A673 (cell line): ENCODE measurements around the gene RIMKLA. TPM values are rescaled to one million over a fixed set of nuclear protein-coding genes. Genes with fewer than 3 reads are reported as not detected.

Experiments
- BruUV-seq: library from RNA; stranded (reverse); fragments of 400-500 nt; replicated peaks from 2 replicates; lab custom pipeline; 2021; lab: Mats Ljungman, UMichigan
- CTCF ChIA-PET: fragments of 300-600 bp; sonication (Branson Sonifier 250); formaldehyde crosslinking; loops from one replicate; lab custom pipeline; 2022; ENCODE audit warnings: antibody characterized with exemption; lab: Charles Lee
- POLR2A ChIA-PET: fragments of 300-600 bp; sonication (Branson Sonifier 250); formaldehyde crosslinking; loops from one replicate; lab custom pipeline; 2022; ENCODE audit warnings: antibody characterized with exemption; ENCODE audit not compliant: low non-redundant PET; lab: Charles Lee
- DNase-seq: peaks from one replicate; pipeline ENCODE4 v3.0.0-alpha.2; 2015; ENCODE audit warnings: low spot score
- H3K27ac ChIP-seq: fragments of 200-600 bp; sonication (generic); 2 replicates; pipeline ENCODE4 v1.5.1; 2016; ENCODE audit warnings: mixed run types, low read depth, mild to moderate bottlenecking, mixed read lengths, antibody characterized with exemption, low read length; ENCODE audit not compliant: poor library complexity, severe bottlenecking
- H3K27me3 ChIP-seq: fragments of 200-600 bp; sonication (generic); replicated peaks from 2 replicates; pipeline ENCODE4 v1.6.1; 2017; ENCODE audit warnings: mixed run types, low read depth, mild to moderate bottlenecking, mixed read lengths, antibody characterized with exemption, low read length; ENCODE audit not compliant: insufficient read depth, poor library complexity
- H3K36me3 ChIP-seq: fragments of 200-600 bp; sonication (generic); 2 replicates; pipeline ENCODE4 v1.6.1; 2016; ENCODE audit warnings: mixed run types, mild to moderate bottlenecking, mixed read lengths, antibody characterized with exemption, low read length; ENCODE audit not compliant: insufficient read depth, poor library complexity, severe bottlenecking
- H3K4me1 ChIP-seq: fragments of 200-600 bp; sonication (generic); 2 replicates; pipeline ENCODE4 v1.6.1; 2017; ENCODE audit warnings: mixed run types, mild to moderate bottlenecking, mixed read lengths, antibody characterized with exemption, low read length; ENCODE audit not compliant: insufficient read depth, poor library complexity, severe bottlenecking
- H3K4me3 ChIP-seq: fragments of 200-600 bp; sonication (generic); 2 replicates; pipeline ENCODE4 v1.5.1; 2016; ENCODE audit warnings: low read depth, mixed run types, mild to moderate bottlenecking, mixed read lengths, low read length; ENCODE audit not compliant: poor library complexity, severe bottlenecking
- H3K9me3 ChIP-seq: fragments of 200-600 bp; sonication (generic); 2 replicates; pipeline ENCODE4 v1.6.1; 2016; ENCODE audit warnings: mixed run types, low read depth, mild to moderate bottlenecking, mixed read lengths, antibody characterized with exemption, low read length; ENCODE audit not compliant: poor library complexity, severe bottlenecking
- CTCF ChIP-seq: fragments of 300-800, 200-600 bp; sonication (generic); conservative IDR thresholded peaks from 2 replicates; pipeline ENCODE4 v1.5.1; 2017; ENCODE audit warnings: low read depth, mild to moderate bottlenecking, antibody characterized with exemption, low read length, moderate library complexity, mixed read lengths
- EZH2 ChIP-seq: fragments of 200-600 bp; sonication (generic); IDR thresholded peaks from 2 replicates; pipeline ENCODE4 v1.6.1; 2017; ENCODE audit warnings: borderline replicate concordance, low read depth, mild to moderate bottlenecking, mixed read lengths, antibody characterized with exemption, low read length; ENCODE audit not compliant: poor library complexity, severe bottlenecking
- intact Hi-C: fragments of 100-400 bp; cut with micrococcal nuclease; formaldehyde crosslinking; loops from one replicate; pipeline ENCODE4 v1.10.0; 2022; ENCODE audit not compliant: unreplicated experiment
- total RNA-seq: library from RNA; stranded (reverse); gene quantifications from 2 replicates; pipeline ENCODE4 v1.2.3, GENCODE V29; 2021

Gene RIMKLA
- total RNA-seq, 1 experiment from 2014 or later, result 0.24 TPM

GRCh38 chr1:42399315-42400100 lies 18.9 kb downstream of the RIMKLA start:
- intact Hi-C loops, result no loop called here
- Histone ChIP-seq H3K36me3 (no peaks in the 10 kb centered on the region), H3K27ac (no peak overlapping the region), H3K4me1 (no peaks in the 10 kb centered on the region), H3K4me3 (no peak overlapping the region), H3K27me3 (peaks cover 4% of the 10 kb centered on the region), H3K9me3 (no peaks in the 10 kb centered on the region)
- no peak for TF ChIP-seq EZH2
- no peak for TF ChIP-seq CTCF
- DNase-seq, result no peak
- BruUV-seq, result no TSS peak
- ChIA-PET POLR2A (no interaction called here), CTCF (no interaction called here)

GRCh38 chr1:42403880-42404400 lies 23.3 kb downstream of the RIMKLA start:
- no TSS peak for BruUV-seq
- TF ChIP-seq CTCF (peak; percentile 44), EZH2 (no peak)
- no peaks in the 10 kb centered on the region for H3K9me3 ChIP-seq
- no peak for DNase-seq
- no peak overlapping the region for H3K4me3 ChIP-seq
- H3K27me3 ChIP-seq, result peaks cover 18% of the 10 kb centered on the region
- intact Hi-C loops, result no loop called here
- no peaks in the 10 kb centered on the region for H3K4me1 ChIP-seq
- H3K27ac ChIP-seq, result no peak overlapping the region
- ChIA-PET POLR2A (no interaction called here), CTCF (no interaction called here)
- no peaks in the 10 kb centered on the region for H3K36me3 ChIP-seq

GRCh38 chr1:42414551-42415496 lies 34.2 kb downstream of the RIMKLA start:
- TF ChIP-seq CTCF (no peak), EZH2 (no peak)
- ChIA-PET POLR2A (no interaction called here), CTCF (no interaction called here)
- DNase-seq, result no peak
- Histone ChIP-seq H3K27ac (no peak overlapping the region), H3K9me3 (no peaks in the 10 kb centered on the region), H3K4me3 (no peak overlapping the region), H3K36me3 (no peaks in the 10 kb centered on the region), H3K4me1 (no peaks in the 10 kb centered on the region), H3K27me3 (no peaks in the 10 kb centered on the region)
- BruUV-seq, result no TSS peak
- intact Hi-C loops, result no loop called here
